Suprapubic skin (tissue), 4 donors: ENCODE data around the gene ATL1. TPM values are rescaled to one million over a fixed set of nuclear protein-coding genes. Genes with fewer than 3 reads are reported as not detected.
A peak's percentile ranks its signal among the peaks of the same experiment; 100 is the strongest.

ENCODE experiments used
- DNase-seq, 2 donors: peaks; one replicate each; pipeline ENCODE4 v3.0.0-alpha.2; 2019; ENCODE audit warnings: low spot score in 2 of 2
- H3K27ac ChIP-seq: fragments of 200-600 bp; sonication (generic); one replicate; pipeline ENCODE4 v1.5.1; 2019
- H3K27me3 ChIP-seq: fragments of 200-600 bp; sonication (generic); one replicate; pipeline ENCODE4 v1.5.1; 2019
- H3K36me3 ChIP-seq: fragments of 200-600 bp; sonication (generic); one replicate; pipeline ENCODE4 v1.5.1; 2019
- H3K4me1 ChIP-seq: fragments of 200-600 bp; sonication (generic); one replicate; pipeline ENCODE4 v1.5.1; 2019
- H3K4me3 ChIP-seq: fragments of 200-600 bp; sonication (generic); one replicate; pipeline ENCODE4 v1.5.1; 2019; ENCODE audit warnings: mild to moderate bottlenecking
- H3K9me3 ChIP-seq: fragments of 200-600 bp; sonication (generic); one replicate; pipeline ENCODE4 v1.5.1; 2019
- EP300 ChIP-seq: sonication (generic); formaldehyde crosslinking; IDR thresholded peaks from one replicate; pipeline ENCODE4 v1.6.1; 2017; ENCODE audit warnings: antibody characterized with exemption
- POLR2A ChIP-seq, 2 donors: fragments of 450-650 bp; IDR thresholded peaks; one replicate each; pipeline ENCODE4 v1.6.1; 2017; ENCODE audit warnings: antibody characterized with exemption in 2 of 2, mild to moderate bottlenecking in 2 of 2, moderate library complexity in 2 of 2
- POLR2AphosphoS5 ChIP-seq, 3 donors: sonication (generic); formaldehyde crosslinking; IDR thresholded peaks; one replicate each; pipeline ENCODE4 v1.6.1; 2017; ENCODE audit warnings: antibody characterized with exemption in 3 of 3
- WGBS: methylation state at CpG from one replicate; pipeline ENCODE4 v1.1.5; 2018; 5-methylcytosine and 5-hydroxymethylcytosine counted together
- total RNA-seq, 4 donors: library from RNA; depleted of rRNA; stranded (reverse); fragments of >200 nt; gene quantifications; one replicate each; pipeline ENCODE4 v1.1.0, GENCODE V29; 2016
- TF ChIP-seq, protein P1 (sequence below), 2 donors: fragments of 200-600 bp in 1 of 2; fragments of 450-650 bp in 1 of 2; sonication (generic) in 1 of 2; IDR thresholded peaks; one replicate each; pipeline ENCODE4 v1.5.1; 2016 to 2019; ENCODE audit warnings: antibody characterized with exemption in 2 of 2, mild to moderate bottlenecking in 1 of 2, moderate library complexity in 1 of 2

The ATL1 gene
- total RNA-seq, 4 donors from 2014 or later = 8.2 to 22.8 (median 14.5) TPM

DNA sequence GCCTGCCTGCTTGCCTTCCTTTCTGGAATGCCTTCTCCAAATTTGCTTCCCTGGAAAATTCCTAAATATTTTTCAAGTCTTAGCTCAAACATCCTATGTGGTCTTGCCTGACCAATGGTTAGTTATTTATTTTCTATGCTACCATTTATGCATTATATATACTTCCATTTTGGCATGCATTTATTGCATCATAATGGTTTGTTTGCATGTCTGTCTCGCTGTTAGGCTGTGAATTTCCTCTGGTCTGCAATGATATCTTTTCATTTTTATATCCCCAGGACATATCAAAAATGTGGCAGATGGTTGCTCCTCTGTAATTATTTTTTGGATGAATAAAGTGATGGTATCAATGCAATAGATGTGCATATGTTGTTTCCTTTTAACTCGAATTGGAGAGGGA, 30.5 kb downstream of the ATL1 start:
- 87% methylated on average over 2 of the region's 2 CpGs for WGBS
- Histone ChIP-seq H3K9me3 (no peaks in the 10 kb centered on the region), H3K4me1 (no peaks in the 10 kb centered on the region), H3K36me3 (peaks cover 8% of the 10 kb centered on the region), H3K4me3 (no peak overlapping the region), H3K27ac (no peak overlapping the region), H3K27me3 (no peaks in the 10 kb centered on the region)
- TF ChIP-seq, protein P1, sequence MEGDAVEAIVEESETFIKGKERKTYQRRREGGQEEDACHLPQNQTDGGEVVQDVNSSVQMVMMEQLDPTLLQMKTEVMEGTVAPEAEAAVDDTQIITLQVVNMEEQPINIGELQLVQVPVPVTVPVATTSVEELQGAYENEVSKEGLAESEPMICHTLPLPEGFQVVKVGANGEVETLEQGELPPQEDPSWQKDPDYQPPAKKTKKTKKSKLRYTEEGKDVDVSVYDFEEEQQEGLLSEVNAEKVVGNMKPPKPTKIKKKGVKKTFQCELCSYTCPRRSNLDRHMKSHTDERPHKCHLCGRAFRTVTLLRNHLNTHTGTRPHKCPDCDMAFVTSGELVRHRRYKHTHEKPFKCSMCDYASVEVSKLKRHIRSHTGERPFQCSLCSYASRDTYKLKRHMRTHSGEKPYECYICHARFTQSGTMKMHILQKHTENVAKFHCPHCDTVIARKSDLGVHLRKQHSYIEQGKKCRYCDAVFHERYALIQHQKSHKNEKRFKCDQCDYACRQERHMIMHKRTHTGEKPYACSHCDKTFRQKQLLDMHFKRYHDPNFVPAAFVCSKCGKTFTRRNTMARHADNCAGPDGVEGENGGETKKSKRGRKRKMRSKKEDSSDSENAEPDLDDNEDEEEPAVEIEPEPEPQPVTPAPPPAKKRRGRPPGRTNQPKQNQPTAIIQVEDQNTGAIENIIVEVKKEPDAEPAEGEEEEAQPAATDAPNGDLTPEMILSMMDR (IDR thresholded peaks at IDR 0.05) = no peak
- TF ChIP-seq POLR2AphosphoS5 (IDR thresholded peaks at IDR 0.05) (no peak), POLR2A (IDR thresholded peaks at IDR 0.05) (no peak), EP300 (no peak)
- no peak for DNase-seq

DNA sequence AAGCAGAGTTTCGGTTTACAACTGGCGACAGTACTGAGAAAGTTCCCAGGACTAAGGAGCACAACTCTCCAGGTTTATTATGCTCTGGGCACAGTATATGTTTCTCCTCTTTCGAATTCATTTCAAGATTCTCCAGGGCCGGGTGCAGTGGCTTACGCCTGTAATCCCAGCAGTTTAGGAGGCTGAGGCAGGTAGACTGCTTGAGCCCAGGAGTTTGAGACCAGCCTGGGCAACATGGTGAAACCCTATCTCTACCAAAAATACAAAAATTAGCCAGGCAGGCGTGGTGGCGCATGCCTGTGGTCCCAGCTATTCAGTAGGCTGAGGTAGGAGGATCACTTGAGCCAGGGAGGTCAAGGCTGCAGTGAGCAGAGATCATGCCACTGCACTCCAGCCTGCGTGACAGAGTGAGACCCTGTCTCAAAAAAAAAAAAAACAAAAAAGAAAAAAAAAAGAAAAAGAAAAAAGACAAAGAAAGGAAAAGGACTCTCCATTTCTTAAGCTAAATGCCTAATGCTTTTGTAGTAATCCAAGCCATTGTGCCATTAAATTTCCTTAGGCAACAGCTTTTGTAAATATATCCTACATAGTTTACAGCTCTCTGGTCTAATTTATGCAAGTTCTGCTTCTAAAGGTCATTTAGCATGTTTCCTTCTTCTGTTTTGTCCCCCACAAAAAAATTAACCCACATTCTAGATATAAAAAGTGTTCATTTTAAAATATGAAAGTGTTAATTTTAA, 34.8 kb downstream of the ATL1 start:
- Histone ChIP-seq H3K4me1 (peaks cover 2% of the 10 kb centered on the region), H3K9me3 (no peaks in the 10 kb centered on the region), H3K4me3 (no peak overlapping the region), H3K27ac (no peak overlapping the region), H3K27me3 (no peaks in the 10 kb centered on the region), H3K36me3 (peaks cover 8% of the 10 kb centered on the region)
- 87% methylated on average over 8 of the region's 8 CpGs for WGBS
- no peak for DNase-seq
- TF ChIP-seq POLR2AphosphoS5 (IDR thresholded peaks at IDR 0.05) (no peak), POLR2A (IDR thresholded peaks at IDR 0.05) (no peak), EP300 (no peak)
- TF ChIP-seq, protein P1 (IDR thresholded peaks at IDR 0.05) = no peak

DNA sequence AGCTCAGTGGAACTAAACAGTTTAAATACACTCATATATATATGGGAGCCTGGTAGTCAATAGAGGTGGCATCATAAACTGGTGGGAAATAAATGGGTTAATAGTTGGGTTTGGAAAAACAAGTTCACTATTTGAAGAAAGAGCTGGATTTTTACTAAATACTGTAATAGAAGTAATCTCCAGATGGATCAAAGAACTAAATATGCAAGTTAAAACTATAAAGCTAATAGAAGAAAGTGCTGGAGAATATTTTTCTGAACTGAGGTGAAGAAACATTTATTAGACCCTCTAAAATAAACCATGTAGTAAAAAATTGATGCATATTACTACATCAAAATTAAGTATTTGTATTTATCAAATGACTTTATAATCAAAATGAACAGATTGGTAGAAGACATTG, 38.8 kb downstream of the ATL1 start:
- TF ChIP-seq, protein P1 (IDR thresholded peaks at IDR 0.05) = no peak
- TF ChIP-seq POLR2AphosphoS5 (IDR thresholded peaks at IDR 0.05) = no peak
- TF ChIP-seq EP300 = no peak
- no peak for TF ChIP-seq POLR2A (IDR thresholded peaks at IDR 0.05)
- DNase-seq = no peak
- Histone ChIP-seq H3K4me1 (peaks cover 8% of the 10 kb centered on the region), H3K36me3 (peaks cover 7% of the 10 kb centered on the region), H3K4me3 (no peak overlapping the region), H3K27me3 (no peaks in the 10 kb centered on the region), H3K27ac (no peak overlapping the region), H3K9me3 (no peaks in the 10 kb centered on the region)

DNA sequence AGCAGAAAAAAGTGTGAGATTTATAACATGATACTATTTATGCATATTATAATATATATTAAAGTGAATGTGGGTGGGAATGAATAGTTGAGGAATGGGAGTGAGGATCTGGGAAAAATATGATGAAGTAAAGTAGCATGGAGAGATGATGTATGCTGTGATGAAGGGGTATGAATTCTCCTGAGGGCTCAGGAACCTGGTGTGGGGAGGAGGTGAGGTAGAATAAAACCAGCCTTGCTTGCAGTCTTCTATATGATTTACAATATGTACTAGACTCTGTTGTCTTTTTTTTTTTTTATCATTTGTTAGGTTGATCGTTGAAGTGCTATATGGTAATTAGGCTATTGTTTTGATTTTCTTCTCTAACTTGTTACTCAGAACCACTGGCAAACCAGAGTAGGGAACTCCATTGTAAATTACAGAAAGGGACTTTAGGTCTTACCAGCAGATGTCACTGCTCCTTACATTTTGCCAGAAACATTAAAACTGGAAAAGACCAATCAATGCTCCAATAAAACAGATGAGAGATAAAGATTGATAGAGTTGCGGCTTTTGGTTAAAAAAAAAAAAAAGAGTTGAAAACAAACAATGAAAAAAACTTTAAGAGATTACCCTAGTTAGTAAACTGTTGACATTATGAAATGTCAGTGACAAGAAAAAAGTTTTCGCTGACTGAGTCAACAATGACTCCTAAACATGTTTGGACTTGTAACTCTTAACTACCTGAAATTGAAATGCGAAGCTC, 39.9 kb downstream of the ATL1 start:
- no peak overlapping the region for H3K27ac ChIP-seq
- H3K36me3 ChIP-seq = no peaks in the 10 kb centered on the region
- H3K4me3 ChIP-seq = no peak overlapping the region
- 28% methylated on average over 4 of the region's 4 CpGs for WGBS
- TF ChIP-seq, protein P1 (IDR thresholded peaks at IDR 0.05) = peak; percentile 31 to 63
- no peak for TF ChIP-seq POLR2A (IDR thresholded peaks at IDR 0.05)
- H3K4me1 ChIP-seq = peaks cover 8% of the 10 kb centered on the region
- no peaks in the 10 kb centered on the region for H3K27me3 ChIP-seq
- H3K9me3 ChIP-seq = no peaks in the 10 kb centered on the region
- no peak for DNase-seq

DNA sequence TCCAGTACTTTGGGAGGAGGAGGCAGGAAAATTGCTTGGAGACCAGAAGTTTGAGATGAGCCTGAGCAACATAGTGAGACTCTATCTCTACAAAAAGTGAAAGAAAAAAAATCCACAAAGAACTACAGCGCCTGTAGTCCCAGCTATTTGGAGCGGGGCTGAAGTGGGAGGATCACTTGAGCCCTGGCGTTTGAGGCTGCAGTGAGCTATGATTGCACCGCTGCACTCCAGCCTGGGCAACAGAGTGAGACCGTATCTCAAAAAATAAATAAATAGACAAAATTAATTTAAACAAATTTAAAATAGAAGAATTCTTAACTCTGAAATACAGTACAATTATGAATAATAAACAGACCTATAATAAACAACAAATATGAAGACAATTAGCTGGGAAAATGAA, 40.9 kb downstream of the ATL1 start:
- H3K4me1 ChIP-seq = peaks cover 8% of the 10 kb centered on the region
- WGBS = 78% methylated on average over 5 of the region's 5 CpGs
- no peak for TF ChIP-seq EP300
- TF ChIP-seq POLR2A (IDR thresholded peaks at IDR 0.05) = no peak
- no peak for TF ChIP-seq POLR2AphosphoS5 (IDR thresholded peaks at IDR 0.05)
- TF ChIP-seq, protein P1 (IDR thresholded peaks at IDR 0.05) = no peak
- H3K4me3 ChIP-seq = no peak overlapping the region
- H3K27ac ChIP-seq = no peak overlapping the region
- H3K9me3 ChIP-seq = no peaks in the 10 kb centered on the region
- H3K36me3 ChIP-seq = no peaks in the 10 kb centered on the region
- no peaks in the 10 kb centered on the region for H3K27me3 ChIP-seq
- DNase-seq = no peak
